Sciatic nerve (tissue), 2 donors: ENCODE results near the gene PPME1. TPM values are rescaled to one million over a fixed set of nuclear protein-coding genes. Genes with fewer than 3 reads are reported as not detected.

Source experiments
- ATAC-seq: fragments of 200-7000 bp; cut with Tn5 transposase; one replicate; pipeline ENCODE4 v1.9.1; 2020; ENCODE audit warnings: mild to moderate bottlenecking, moderate library complexity
- DNase-seq: peaks from one replicate; pipeline ENCODE4 v3.0.0-alpha.2; 2020; ENCODE audit warnings: low spot score
- intact Hi-C: fragments of 100-400 bp; cut with DNase I; formaldehyde crosslinking; loops from one replicate; pipeline ENCODE4 v1.14.2; 2022
- total RNA-seq: library from RNA; stranded (reverse); fragmentation: NEBNext Ultra II Directional; extraction: Animal tissue kit (Norgen Biotek cat#: 25700); gene quantifications from one replicate; pipeline ENCODE4 v1.2.1, GENCODE V29; 2021
- donor health status: DM: no; HTN: no; CAD: no.
- donor health status: DM: no; HTN: no; CAD: no.

The PPME1 gene
- total RNA-seq, 1 donor from 2014 or later = 41.3 TPM

DNA sequence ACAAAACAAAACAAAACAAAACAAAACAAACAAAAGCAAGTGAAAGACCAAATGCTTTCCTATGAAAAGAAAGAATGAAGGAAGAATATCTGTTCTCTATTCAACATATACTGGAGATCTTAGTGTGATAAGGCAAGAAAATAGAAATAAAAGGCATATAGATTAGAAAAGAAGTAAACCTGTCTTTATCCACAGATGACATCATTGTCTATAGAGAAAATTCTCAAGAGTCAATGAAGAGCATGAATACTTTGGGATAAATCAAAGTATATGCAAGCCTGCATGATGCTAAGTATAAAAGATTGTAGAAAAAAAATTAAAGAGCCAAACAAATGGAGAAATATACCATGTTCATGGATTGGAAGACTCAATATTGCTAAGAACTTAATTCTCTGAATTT lies 17.9 kb upstream of the PPME1 start:
- no peak for DNase-seq
- intact Hi-C loops = no loop called here
- no peak for ATAC-seq

- DNase-seq (no peak), ATAC-seq (no peak)
- intact Hi-C loops = no loop called here
Measured at GRCh38 chr11:74154620-74155281, 16.3 kb upstream of the PPME1 start.

DNA sequence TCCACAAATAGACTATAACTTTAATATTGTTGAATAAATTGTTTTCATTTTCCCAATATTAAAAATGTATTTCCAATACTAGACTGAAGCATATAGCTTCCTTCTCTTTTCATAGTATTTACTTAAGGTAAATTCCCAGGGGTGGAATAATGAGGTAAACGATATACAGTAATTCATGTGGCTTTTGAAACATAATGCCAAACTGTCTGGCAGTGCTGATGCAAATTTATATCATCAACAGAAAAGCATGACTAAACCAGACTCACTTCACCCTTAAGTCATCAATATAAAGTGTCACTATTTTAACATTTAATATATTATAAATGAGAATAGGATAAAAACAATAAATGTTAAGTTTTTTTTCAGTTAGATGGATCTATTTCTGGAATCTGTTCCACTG lies 13.9 kb upstream of the PPME1 start:
- DNase-seq (no peak), ATAC-seq (no peak)
- intact Hi-C loops = no loop called here

DNA sequence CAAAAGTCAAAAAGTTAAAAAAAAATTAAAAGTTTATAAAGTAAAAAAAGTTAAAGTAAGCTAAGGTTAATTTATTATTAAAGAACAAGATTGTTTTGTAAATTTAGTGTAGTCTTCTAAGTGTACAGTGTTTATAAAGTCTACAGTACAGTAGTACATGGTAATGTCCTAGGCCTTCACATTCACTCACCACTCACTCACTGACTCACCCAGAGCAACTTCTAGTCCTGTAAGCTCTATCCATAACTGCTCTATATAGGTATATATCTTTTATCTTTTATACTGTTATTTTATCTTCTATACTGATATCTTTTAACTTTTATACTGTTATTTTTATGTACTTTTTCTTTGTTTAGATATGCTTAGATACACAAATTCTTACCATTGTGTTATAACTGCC lies 11.4 kb upstream of the PPME1 start:
- intact Hi-C loops = no loop called here
- ATAC-seq = no peak
- no peak for DNase-seq

DNA sequence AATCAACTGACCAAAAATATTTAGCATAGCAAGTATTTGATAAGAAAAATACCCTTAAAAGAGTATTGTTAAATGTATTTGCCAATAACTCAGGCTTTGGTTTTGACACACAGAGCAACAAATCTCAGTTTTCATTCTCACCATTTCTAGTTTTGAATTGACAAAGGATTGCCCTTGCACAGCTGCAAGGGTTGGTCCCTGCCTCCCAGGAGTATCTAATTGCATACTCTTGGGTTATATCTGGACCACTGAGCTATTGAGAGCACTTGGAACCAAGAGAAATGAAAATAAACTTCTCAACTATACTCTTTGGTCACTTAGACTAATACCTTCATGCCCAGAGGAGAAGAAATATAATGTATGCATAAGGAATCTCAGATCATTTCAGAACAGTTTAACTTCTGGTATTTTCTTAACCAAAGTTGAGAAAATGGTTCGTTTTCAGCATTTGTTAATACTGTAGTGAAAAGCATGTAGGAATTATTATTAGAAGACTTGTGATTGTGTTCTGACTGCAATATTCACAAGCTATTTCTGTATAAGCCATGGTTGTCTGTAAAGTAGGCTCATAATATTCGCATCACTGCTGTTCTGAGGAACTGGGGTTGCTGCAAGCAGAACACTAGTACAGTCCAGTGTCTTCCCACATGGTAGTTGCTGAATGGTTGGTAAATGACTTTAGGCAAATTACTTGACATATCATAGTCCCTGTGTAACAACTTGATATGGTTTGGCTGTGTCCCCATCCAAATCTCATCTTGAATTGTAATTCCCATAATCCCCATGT lies 8.2 kb upstream of the PPME1 start:
- DNase-seq (no peak), ATAC-seq (no peak)
- intact Hi-C loops = no loop called here

- DNase-seq = no peak
- ATAC-seq = no peak
- intact Hi-C loops = no loop called here
Measured at GRCh38 chr11:74168838-74169237, 2.3 kb upstream of the PPME1 start.

DNA sequence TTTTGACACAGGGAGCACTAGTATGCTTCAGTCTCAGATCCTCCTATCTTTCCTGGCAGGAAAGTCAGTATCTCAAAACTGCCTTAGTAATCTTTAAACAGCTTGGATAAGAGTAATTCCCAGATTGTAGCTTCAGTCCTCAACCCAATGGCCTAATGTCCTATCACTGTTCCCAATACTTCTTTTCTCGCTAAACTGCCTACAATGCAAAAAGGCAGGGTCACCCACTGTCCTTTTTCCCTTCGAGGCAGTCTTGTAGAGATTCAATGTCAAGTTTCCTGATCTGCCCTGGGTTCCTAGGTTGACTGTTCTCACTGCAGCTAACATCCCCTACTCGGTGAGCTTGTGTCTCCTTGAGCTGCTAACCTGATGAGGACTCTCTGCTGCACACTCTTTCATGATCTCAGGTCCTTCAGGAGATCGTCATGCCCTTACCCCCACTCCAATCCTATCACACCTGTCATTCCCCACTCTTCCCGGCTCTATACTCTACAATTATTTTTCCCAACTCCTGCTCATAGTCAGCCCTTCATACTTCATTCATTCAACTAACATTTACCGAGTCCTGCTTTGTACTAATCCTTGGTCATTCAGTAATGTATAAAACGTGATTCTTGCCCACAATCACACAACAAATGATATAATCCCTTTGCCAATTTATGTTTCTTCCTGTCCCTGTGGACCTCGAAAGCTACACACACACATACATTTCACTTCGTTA lies 1.2 kb upstream of the PPME1 start:
- intact Hi-C loops = no loop called here
- no peak for DNase-seq
- no peak for ATAC-seq

DNA sequence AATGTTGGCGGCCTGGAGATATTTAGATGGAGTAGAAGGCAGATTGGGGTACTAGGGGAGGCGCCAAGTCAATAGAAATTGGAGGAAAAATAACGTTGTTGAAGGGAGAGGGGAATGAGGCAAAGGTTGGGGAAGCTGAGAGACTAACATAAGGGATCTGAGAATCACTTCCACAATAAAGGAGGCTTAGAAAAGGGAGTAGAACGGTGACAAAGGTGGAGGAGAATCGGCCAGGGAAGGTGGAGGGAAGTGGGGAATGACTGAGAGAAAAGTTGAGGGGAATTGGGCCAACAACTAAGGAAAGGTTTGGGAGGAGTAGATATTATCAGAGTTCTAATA lies 510 bp downstream of the PPME1 start:
- ATAC-seq = no peak
- intact Hi-C loops = no loop called here
- DNase-seq = no peak

DNA sequence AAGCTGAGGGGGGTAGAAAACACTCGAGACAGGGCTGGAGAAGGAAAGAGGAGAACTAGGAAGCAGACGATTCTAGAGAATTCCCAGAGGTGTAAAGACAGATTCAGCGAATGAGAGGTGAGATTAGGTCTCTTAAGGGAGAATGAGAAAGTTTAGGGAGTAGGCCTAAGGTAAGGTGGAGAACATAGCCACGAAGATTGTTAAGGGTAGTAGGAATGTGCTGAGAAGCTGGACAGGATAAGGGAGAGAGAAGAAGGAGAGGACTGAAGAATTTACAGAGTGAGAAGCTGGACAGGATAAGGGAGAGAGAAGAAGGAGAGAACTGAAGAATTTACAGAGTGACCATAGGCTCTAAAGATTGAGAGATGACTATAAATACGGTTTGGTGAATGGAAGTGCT lies 908 bp downstream of the PPME1 start:
- no peak for ATAC-seq
- intact Hi-C loops = no loop called here
- no peak for DNase-seq

DNA sequence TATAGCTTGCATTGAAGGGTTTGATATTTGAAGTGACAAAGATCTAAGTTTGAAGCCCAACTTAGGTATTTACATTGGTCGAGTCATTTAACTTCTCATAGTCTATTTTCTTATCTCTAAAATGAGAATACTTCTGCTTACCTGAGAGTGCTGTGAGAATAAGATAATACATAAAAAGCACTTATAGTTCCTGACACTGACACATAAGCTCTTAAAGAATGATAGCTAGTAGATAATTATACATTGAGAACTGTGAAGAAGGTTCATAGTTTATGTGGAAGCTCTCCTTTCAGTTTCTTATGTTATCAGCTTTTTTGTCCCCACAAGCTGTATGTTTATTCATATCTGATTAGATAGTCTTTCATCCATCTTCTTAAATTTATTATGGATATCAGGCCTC lies 4.8 kb downstream of the PPME1 start:
- no peak for ATAC-seq
- intact Hi-C loops = no loop called here
- no peak for DNase-seq

GRCh38 chr11:74179234-74180052 lies 8.4 kb downstream of the PPME1 start:
- intact Hi-C loops = no loop called here
- ATAC-seq (no peak), DNase-seq (no peak)

DNA sequence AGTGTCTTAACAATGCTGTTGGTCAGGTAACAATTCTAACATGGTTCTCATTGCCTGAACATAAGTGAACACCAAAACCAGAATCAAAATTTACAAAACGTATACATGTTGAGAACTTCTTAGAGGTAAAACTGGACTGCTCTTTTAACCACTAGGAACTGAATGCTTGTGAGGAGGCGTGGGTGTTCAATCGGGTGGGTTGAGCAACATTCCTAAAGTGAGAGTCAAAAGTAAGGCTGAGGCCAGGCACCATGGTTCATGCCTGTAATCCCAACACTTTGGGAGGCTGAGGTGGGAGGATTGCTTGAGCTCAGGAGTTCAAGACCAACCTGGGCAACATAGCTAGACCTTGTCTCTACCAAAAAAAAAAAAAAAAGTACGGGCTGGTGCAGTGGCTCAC lies 11.5 kb downstream of the PPME1 start:
- DNase-seq (no peak), ATAC-seq (no peak)
- intact Hi-C loops = no loop called here

- no peak for DNase-seq
- intact Hi-C loops = no loop called here
- no peak for ATAC-seq
Measured at GRCh38 chr11:74185285-74185684, 14.2 kb downstream of the PPME1 start.

GRCh38 chr11:74185695-74186094 lies 14.6 kb downstream of the PPME1 start:
- intact Hi-C loops = no loop called here
- ATAC-seq (no peak), DNase-seq (no peak)

GRCh38 chr11:74195828-74196227 lies 24.7 kb downstream of the PPME1 start:
- ATAC-seq (no peak), DNase-seq (no peak)
- intact Hi-C loops = no loop called here

- ATAC-seq (no peak), DNase-seq (no peak)
- intact Hi-C loops = no loop called here
Measured at GRCh38 chr11:74196781-74197486, 25.8 kb downstream of the PPME1 start.

- ATAC-seq = no peak
- no peak for DNase-seq
- intact Hi-C loops = no loop called here
Measured at GRCh38 chr11:74203966-74204365, 32.9 kb downstream of the PPME1 start.

DNA sequence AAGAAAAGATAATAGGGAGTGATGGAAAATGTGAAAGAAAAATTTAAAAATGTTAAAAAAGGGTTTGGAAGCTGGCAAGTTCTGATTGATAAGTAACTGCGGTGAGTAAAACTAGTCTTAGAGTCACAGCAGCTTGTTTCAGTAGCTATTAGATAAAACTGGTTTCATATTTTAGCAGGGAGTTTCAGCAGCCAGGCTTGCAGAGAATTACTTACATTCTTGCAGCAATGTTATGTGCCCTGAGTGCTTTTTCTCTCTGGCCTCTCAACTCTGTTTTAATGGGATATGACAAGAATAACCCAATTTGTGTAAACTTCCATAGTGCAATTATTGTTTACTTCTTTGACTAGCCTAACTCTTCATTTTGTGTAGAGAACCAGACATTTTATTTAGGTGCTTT lies 33.6 kb downstream of the PPME1 start:
- intact Hi-C loops = no loop called here
- ATAC-seq = no peak
- DNase-seq = no peak

DNA sequence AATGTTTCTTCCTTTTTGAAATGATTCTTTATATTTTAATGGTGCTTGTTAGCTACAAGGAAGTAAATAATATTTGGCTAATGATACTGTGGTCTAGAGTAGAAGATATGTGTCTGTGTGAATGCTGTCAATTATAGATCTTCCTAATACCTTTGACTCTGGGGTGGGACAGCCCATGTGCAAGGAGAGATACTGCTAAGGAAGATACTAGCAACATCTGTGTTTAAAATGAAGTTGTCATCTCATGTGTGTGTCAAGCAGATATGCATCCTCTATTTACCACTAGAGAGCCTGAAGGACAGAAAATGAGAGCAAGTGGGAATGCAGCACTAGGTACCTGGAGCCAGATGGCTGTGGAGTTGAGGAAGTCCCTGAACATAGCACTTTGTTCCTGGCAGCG lies 34.1 kb downstream of the PPME1 start:
- intact Hi-C loops = no loop called here
- ATAC-seq (no peak), DNase-seq (no peak)
